Mucosa of rectum (tissue), 2 donors: ENCODE data around the gene MMP15.
"Not testable (repeated sequence)": the region's sequence is repeated elsewhere in the genome, so short reads cannot be mapped to it uniquely, and the experiment has no call there.

Experiments used
- H3K27ac ChIP-seq, 2 donors: one replicate each; pipeline ENCODE4 v1.7.0; 2013; ENCODE audit warnings: inconsistent platforms in 2 of 2, low read depth in 2 of 2, low read length in 2 of 2
- H3K27me3 ChIP-seq, 2 donors: one replicate each; pipeline ENCODE4 v1.7.0; 2013; ENCODE audit warnings: low read length in 2 of 2; ENCODE audit not compliant: control insufficient read depth in 2 of 2, insufficient read depth in 2 of 2
- H3K36me3 ChIP-seq, 2 donors: one replicate each; pipeline ENCODE4 v1.7.0; 2013; ENCODE audit warnings: low read length in 2 of 2; ENCODE audit not compliant: control insufficient read depth in 2 of 2, insufficient read depth in 2 of 2
- H3K4me1 ChIP-seq, 2 donors: one replicate each; pipeline ENCODE4 v1.7.0; 2013; ENCODE audit warnings: low read length in 2 of 2, mild to moderate bottlenecking in 1 of 2; ENCODE audit not compliant: control insufficient read depth in 2 of 2, insufficient read depth in 2 of 2
- H3K4me3 ChIP-seq, 2 donors: one replicate each; pipeline ENCODE4 v1.7.0; 2013; ENCODE audit warnings: low read length in 2 of 2
- H3K9ac ChIP-seq, 2 donors: one replicate each; pipeline ENCODE4 v1.7.0; 2013; ENCODE audit warnings: low read length in 2 of 2, low read depth in 1 of 2, mild to moderate bottlenecking in 1 of 2
- H3K9me3 ChIP-seq, 2 donors: one replicate each; pipeline ENCODE4 v1.7.0; 2013; ENCODE audit warnings: low read length in 2 of 2; ENCODE audit not compliant: control insufficient read depth in 2 of 2
- donor health status: healthy.
- donor health status: Normal muscosa, but diverticular disease.

Gene MMP15

DNA sequence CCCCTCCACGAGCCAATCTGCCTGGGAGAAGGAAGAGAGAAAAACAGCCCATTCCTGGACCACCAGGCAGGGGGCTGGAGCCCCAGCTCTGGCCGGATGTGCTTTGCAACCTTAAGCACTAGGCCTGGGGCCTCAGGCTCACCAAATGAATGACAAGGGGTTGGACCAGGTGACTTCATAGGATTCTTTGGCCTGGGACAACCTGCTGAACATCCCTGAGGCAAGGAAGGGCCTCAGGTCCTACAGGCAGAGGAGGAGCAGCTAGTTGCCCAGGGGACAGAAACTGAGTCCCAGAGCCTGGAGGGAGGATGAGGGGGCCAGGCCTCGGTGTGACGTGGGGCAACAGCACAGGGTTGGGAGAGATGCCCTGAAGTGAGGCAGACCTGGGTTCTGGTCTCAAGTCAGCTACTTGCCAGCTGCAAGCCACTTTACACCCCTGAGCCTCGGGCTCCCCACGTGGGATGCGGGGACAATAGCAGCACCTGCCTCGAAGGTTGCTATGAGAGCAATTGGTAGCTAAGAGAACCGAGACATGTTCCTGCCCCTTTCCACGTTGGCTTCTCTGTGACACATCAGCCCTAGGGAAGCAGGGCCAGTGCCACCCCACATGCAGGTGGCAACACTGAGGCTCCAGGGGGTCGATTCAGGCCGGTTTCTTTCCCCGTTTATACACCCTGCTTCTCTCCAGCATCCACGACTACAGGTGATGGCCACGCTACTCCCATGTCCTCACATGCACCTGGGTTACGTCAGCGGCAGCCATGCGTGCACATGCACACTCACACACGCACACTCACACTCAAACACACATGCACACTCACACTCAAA is 61.0 kb downstream of the MMP15 start:
- no peaks in the 10 kb centered on the region for H3K9me3 ChIP-seq
- no peaks in the 10 kb centered on the region for H3K4me1 ChIP-seq
- no peak overlapping the region for H3K27ac ChIP-seq
- H3K9ac ChIP-seq: no peak overlapping the region
- no peak overlapping the region for H3K4me3 ChIP-seq
- no peaks in the 10 kb centered on the region for H3K27me3 ChIP-seq
- H3K36me3 ChIP-seq: no peaks in the 10 kb centered on the region

DNA sequence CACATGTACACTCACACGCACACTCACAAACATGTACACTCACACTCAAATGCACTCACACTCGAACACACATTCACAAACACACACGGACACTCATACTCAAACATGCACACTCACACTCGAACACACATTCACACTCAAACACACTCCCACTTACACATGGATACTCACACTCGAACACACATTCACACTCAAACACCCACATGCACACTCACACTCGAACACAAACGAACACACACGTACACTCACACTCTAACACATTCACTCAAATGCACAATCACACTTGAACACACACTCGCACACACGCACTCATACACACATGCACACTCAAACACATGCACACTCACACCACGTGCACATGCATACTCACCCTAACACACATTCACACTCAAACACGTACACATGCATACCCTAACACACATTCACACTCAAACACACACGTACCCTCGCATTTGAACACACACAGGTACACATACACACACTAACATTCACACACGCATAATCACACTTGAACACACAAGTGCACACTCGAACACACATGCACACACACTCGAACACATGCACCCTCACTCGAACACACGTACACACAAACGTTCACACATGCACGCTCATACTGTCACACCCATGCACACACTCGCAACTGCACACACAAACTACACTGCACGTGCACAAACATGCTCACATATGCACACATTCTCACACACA is 61.8 kb downstream of the MMP15 start:
- H3K9ac ChIP-seq: no peak overlapping the region
- no peaks in the 10 kb centered on the region for H3K36me3 ChIP-seq
- no peaks in the 10 kb centered on the region for H3K4me1 ChIP-seq
- H3K4me3 ChIP-seq: no peak overlapping the region
- H3K27me3 ChIP-seq: no peaks in the 10 kb centered on the region
- H3K9me3 ChIP-seq: no peaks in the 10 kb centered on the region
- no peak overlapping the region for H3K27ac ChIP-seq

DNA sequence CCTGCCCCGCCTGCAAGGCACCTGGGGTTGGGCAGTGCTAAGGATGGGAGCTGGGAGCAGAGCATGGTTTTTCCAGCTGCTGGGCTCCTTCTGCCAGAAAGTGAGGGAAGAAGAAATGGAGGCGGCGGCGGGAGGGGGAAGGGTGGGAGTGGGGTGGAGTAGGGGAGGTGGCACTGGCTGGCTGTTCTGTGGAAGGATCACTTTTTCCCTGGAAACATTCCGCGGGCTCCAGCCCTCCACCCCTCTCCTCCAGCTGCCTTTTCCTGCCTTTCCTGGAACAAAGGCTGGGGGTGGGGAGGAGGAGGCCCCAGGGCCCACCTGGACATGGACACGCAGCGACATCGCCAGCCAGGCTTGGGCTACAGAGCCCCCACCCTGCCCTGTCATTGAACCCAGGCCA is 62.5 kb downstream of the MMP15 start:
- no peak overlapping the region for H3K4me3 ChIP-seq
- no peaks in the 10 kb centered on the region for H3K4me1 ChIP-seq
- no peak overlapping the region for H3K27ac ChIP-seq

DNA sequence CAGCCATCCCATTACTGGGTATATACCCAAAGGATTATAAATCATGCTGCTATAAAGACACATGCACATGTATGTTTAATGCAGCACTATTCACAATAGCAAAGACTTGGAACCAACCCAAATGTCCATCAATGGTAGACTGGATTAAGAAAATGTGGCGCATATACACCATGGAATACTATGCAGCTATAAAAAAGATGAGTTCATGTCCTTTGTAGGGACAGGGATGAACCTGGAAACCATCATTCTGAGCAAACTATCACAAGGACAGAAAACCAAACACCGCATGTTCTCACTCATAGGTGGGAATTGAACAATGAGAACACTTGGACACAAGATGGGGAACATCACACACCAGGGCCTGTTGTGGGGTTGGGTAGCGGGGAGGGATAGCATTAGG is 64.8 kb downstream of the MMP15 start:
- not testable (repeated sequence) for H3K9ac ChIP-seq, H3K27me3 ChIP-seq, H3K4me3 ChIP-seq, H3K9me3 ChIP-seq, H3K4me1 ChIP-seq, H3K36me3 ChIP-seq, H3K27ac ChIP-seq

More for the DNA sequence above, 62.5 kb downstream of the MMP15 start:
- no peaks in the 10 kb centered on the region for H3K36me3 ChIP-seq
- H3K9ac ChIP-seq: no peak overlapping the region
- no peaks in the 10 kb centered on the region for H3K9me3 ChIP-seq
- H3K27me3 ChIP-seq: no peaks in the 10 kb centered on the region

DNA sequence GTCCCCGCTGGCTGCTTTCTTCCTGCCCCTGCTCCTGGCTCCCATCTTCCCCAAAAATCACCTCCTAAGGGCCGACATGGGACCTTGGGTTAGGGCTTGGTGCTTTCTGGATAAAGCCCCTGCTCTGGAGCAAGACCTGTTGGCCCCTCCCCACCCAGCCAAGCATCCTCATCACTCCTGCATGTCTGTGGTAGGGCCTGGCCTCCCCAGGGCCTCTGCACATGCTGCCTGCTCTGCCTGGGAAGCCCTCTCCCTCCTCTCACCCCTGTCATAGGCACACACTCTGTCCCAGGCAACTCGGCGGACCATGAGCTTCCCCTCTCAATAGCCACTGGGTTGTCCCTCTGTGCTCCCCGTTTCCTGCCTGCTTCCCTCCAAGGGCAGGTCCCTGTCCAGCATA is 68.5 kb downstream of the MMP15 start:
- H3K9ac ChIP-seq: no peak overlapping the region
- H3K36me3 ChIP-seq: no peaks in the 10 kb centered on the region
- H3K9me3 ChIP-seq: no peaks in the 10 kb centered on the region
- H3K27me3 ChIP-seq: no peaks in the 10 kb centered on the region
- H3K4me3 ChIP-seq: no peak overlapping the region
- no peaks in the 10 kb centered on the region for H3K4me1 ChIP-seq
- no peak overlapping the region for H3K27ac ChIP-seq

DNA sequence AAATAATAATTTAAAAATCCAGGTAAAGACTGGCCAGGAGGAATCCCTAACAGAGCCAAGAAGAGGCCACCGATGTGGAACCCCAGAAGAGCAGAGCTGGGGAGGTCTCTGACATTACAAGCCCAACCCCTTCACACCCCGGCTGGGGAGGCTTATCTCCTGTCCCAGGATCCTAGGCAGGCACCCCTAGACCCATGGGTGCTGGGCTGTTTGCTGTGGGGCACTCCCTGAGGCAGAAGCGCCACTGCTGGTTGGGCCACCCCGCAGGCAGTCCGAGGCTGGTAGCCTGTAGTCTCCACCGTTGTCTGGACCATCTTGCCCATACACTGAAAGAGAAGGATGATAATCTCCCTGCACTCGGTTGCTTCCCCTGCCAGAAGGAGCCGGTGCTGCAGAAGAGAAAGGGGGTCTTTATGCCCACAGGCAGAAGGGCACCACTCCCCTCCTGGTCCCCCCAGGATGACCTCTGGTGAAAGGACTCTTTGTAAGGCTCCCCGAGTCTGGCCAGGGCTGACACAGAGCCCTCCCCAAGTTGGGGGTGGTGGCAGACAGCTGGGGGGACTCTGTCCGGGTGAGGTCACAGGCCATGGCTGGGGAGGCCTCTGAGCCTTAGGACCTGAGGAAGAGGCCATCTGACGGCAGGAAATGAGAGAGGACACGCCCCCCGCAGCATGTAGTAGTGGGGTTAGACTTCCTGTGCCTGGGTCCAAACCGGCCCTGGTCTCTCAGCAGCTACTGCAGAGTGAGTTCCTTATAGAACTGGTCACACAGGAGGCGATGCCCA is 69.4 kb downstream of the MMP15 start:
- Histone ChIP-seq H3K36me3 (no peaks in the 10 kb centered on the region), H3K27me3 (no peaks in the 10 kb centered on the region)

DNA sequence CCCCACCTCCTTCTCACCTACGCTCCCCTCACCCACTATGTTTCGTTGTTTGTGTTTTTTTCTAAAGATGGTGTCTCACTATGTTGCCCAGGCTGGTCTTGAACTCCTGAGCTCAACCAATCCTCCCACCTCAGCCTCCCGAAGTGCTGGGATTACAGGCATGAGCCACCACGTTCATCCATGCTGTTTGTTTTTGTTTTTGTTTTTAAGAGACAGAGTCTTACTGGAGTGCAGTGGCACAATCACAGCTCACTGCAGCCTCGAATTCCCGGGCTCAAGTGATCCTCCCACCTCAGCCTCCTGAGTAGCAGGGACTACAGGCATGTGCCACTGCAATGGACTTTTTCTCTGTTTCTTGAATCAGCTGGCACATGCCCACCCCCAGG is 70.0 kb downstream of the MMP15 start:
- H3K27ac ChIP-seq, H3K36me3 ChIP-seq, H3K9ac ChIP-seq, H3K27me3 ChIP-seq, H3K4me3 ChIP-seq, H3K9me3 ChIP-seq, H3K4me1 ChIP-seq: not testable (repeated sequence)

More for the DNA sequence above, 69.4 kb downstream of the MMP15 start:
- Histone ChIP-seq H3K9me3 (no peaks in the 10 kb centered on the region), H3K9ac (no peak overlapping the region), H3K4me3 (no peak overlapping the region), H3K4me1 (no peaks in the 10 kb centered on the region), H3K27ac (no peak overlapping the region)

DNA sequence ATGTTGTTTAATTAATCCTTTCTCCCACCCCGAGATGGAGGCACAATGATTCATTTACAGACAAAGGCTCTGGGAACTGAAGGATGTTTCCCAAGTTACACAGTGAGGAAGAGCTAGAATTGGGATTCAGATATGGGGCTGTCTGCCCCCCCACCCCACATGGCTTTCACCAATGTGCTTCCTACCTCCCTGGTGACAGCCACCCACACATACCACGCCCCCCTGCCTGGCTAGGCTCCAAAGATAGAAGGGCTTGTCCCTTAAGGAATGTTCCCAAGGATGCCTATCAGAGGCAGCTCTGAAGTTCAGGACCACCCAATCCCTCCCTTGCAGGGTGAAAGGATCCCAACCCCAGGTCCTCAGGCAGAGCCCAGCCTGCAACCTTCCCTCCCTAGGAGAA is 70.7 kb downstream of the MMP15 start:
- no peak overlapping the region for H3K4me3 ChIP-seq
- no peaks in the 10 kb centered on the region for H3K4me1 ChIP-seq
- H3K27ac ChIP-seq: no peak overlapping the region
- no peaks in the 10 kb centered on the region for H3K9me3 ChIP-seq
- no peaks in the 10 kb centered on the region for H3K36me3 ChIP-seq
- no peak overlapping the region for H3K9ac ChIP-seq
- H3K27me3 ChIP-seq: no peaks in the 10 kb centered on the region
